Tibial artery (tissue), 4 donors: ENCODE measurements around the gene EFHD1.

Experiments
- DNase-seq, 2 donors: peaks; one replicate each; pipeline ENCODE4 v3.0.0-alpha.2; 2019
- H3K27ac ChIP-seq, 2 donors: fragments of 200-600 bp; sonication (generic) in 1 of 2; 1 replicate in 1 of 2; 2 replicates in 1 of 2; pipeline ENCODE4 v1.5.1; 2018 to 2019; ENCODE audit warnings: mild to moderate bottlenecking in 1 of 2
- H3K27me3 ChIP-seq, 2 donors: fragments of 200-600 bp; sonication (generic) in 1 of 2; one replicate each; pipeline versions ENCODE4 v1.5.1 to v1.6.0; 2016 to 2019
- H3K36me3 ChIP-seq, 3 donors: fragments of 200-600 bp; sonication (generic) in 2 of 3; one replicate each; pipeline ENCODE4 v1.5.1; 2016 to 2019; ENCODE audit warnings: mild to moderate bottlenecking in 2 of 3
- H3K4me1 ChIP-seq, 4 donors: fragments of 200-600 bp; sonication (generic) in 2 of 4; 1 replicate in 3 of 4; 2 replicates in 1 of 4; pipeline ENCODE4 v1.5.1; 2016 to 2019
- H3K4me3 ChIP-seq, 2 donors: fragments of 200-600 bp; sonication (generic) in 1 of 2; 1 replicate in 1 of 2; 2 replicates in 1 of 2; pipeline ENCODE4 v1.5.1; 2018 to 2019; ENCODE audit warnings: mild to moderate bottlenecking in 2 of 2
- H3K9me3 ChIP-seq, 3 donors: fragments of 200-600 bp; sonication (generic) in 1 of 3; one replicate each; pipeline ENCODE4 v1.5.1; 2016 to 2019
- intact Hi-C: fragments of 100-400 bp; cut with DNase I; formaldehyde crosslinking; loops from one replicate; pipeline ENCODE4 v1.15.0; 2023; ENCODE audit warnings: low total_unique reads
- TF ChIP-seq, protein P1 (sequence below), 2 experiments: fragments of 200-600 bp in 1 of 2; fragments of 450-650 bp in 1 of 2; IDR thresholded peaks; one replicate each; pipeline ENCODE4 v1.5.1; 2017 to 2019; ENCODE audit warnings: antibody characterized with exemption in 2 of 2, mild to moderate bottlenecking in 1 of 2, moderate library complexity in 1 of 2

EFHD1 gene

DNA sequence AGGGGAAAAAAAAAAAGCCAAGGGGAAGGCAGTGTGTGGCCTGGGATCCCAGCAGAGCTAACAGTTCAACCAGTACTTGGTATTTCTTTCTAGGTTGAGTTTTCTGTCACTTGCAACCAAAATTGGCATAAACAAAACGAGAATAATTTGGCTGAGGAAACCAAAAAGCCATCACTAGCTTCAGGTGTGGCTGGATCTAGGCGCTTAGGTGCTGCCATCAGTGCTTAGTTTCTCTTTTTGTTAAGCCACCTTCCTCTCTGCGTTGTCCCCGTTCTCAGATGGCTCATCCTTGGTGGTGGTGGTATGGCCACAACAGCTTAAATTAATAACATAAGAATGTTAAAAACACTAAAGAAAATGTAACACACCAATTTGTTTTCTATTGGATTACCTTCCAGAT is 2.4 kb downstream of the EFHD1 start:
- Histone ChIP-seq H3K27ac (peak overlapping the region; percentile 90 to 93), H3K36me3 (peaks cover 0 to 7% (median under 1%) of the 10 kb centered on the region in 3 donors), H3K4me1 (peaks cover 0 to 70% (median 42%) of the 10 kb centered on the region in 4 donors), H3K4me3 (peak overlapping the region; percentile 77 to 96), H3K9me3 (no peaks in the 10 kb centered on the region), H3K27me3 (no peaks in the 10 kb centered on the region)
- no peak for DNase-seq
- TF ChIP-seq, protein P1, sequence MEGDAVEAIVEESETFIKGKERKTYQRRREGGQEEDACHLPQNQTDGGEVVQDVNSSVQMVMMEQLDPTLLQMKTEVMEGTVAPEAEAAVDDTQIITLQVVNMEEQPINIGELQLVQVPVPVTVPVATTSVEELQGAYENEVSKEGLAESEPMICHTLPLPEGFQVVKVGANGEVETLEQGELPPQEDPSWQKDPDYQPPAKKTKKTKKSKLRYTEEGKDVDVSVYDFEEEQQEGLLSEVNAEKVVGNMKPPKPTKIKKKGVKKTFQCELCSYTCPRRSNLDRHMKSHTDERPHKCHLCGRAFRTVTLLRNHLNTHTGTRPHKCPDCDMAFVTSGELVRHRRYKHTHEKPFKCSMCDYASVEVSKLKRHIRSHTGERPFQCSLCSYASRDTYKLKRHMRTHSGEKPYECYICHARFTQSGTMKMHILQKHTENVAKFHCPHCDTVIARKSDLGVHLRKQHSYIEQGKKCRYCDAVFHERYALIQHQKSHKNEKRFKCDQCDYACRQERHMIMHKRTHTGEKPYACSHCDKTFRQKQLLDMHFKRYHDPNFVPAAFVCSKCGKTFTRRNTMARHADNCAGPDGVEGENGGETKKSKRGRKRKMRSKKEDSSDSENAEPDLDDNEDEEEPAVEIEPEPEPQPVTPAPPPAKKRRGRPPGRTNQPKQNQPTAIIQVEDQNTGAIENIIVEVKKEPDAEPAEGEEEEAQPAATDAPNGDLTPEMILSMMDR (IDR thresholded peaks at IDR 0.05), result no peak
- intact Hi-C loops, result no loop called here

DNA sequence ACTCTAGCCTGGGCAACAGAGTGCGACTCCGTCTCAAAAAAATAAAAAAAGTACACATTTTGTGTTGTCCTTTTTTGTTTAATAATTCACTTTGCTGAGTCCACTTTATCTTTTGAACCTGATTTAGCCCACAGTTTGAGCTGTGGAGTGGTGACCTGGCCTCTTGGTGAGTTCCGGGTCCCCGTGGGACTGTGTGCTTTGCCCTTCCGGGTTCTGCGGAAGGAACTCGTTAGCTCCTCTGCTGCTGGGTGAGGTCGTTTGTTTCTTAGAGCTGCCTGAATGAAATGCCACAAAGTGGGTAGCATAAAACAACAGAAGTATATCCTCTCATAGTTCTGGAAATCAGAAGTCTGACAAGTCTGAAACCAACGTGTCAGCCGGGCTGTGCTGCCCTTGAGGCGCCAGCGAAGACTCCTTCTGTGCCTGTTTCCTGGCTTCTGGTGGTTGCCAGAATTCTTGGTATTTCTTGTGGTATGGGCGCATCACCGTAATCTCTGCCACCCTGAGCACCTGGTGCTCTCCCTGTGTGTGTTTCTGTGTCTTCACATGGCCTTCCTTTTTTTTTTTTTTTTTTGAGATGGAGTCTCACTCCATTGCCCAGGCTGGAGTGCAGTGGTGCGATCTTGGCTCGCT is 3.5 kb downstream of the EFHD1 start:
- Histone ChIP-seq H3K9me3 (no peaks in the 10 kb centered on the region), H3K36me3 (peaks cover 0 to 12% (median 8%) of the 10 kb centered on the region in 3 donors), H3K4me1 (peaks cover 0 to 74% (median 44%) of the 10 kb centered on the region in 4 donors), H3K4me3 (peak overlapping the region; percentile 77 to 96), H3K27me3 (no peaks in the 10 kb centered on the region), H3K27ac (peak overlapping the region; percentile 90 to 93)
- TF ChIP-seq, protein P1 (IDR thresholded peaks at IDR 0.05), result no peak
- intact Hi-C loops, result no loop called here
- DNase-seq, result no peak

DNA sequence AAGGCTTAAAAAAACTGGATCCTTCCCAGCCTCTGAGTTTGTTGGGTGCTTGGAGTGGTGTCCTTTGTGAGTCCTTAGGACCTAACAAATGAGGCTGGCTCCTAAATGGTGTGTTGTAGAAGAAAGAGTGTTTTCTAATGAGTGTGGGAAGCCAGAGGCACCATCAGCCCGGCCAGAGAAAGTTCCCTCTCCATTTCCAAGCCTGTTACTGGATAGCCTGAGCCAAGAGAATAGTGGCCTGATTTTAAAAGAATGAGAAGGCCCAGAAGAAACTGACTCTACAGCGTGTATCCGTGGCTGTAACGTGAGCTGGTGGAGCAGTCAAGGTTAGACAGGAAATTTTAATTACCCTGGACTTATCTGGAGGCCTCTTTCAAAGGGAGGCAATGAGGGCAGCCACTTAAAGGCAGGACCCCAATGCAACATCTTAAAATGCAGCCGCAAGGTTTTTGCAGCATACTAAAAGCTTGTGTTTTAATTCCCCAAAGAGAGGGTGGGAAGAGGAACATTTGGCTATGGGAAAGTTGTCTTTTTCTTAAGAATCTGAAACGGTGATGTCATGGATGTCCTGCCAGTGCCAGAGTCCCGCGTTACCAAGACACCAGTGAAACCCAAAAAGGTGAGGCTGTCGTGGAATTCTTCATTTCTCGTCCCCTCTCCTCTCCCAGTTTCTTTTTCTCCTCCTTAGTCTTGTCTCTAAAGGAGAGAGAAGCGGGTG is 4.6 kb downstream of the EFHD1 start:
- intact Hi-C loops, result no loop called here
- H3K27me3 ChIP-seq, result no peaks in the 10 kb centered on the region
- no peaks in the 10 kb centered on the region for H3K9me3 ChIP-seq
- TF ChIP-seq, protein P1 (IDR thresholded peaks at IDR 0.05), result no peak
- H3K4me3 ChIP-seq, result peak overlapping the region; percentile 14 to 18
- H3K36me3 ChIP-seq, result peaks cover 0 to 13% (median 8%) of the 10 kb centered on the region in 3 donors
- no peak for DNase-seq
- H3K4me1 ChIP-seq, result peaks cover 0 to 78% (median 44%) of the 10 kb centered on the region in 4 donors
- peak overlapping the region; percentile 13 to 90 for H3K27ac ChIP-seq

DNA sequence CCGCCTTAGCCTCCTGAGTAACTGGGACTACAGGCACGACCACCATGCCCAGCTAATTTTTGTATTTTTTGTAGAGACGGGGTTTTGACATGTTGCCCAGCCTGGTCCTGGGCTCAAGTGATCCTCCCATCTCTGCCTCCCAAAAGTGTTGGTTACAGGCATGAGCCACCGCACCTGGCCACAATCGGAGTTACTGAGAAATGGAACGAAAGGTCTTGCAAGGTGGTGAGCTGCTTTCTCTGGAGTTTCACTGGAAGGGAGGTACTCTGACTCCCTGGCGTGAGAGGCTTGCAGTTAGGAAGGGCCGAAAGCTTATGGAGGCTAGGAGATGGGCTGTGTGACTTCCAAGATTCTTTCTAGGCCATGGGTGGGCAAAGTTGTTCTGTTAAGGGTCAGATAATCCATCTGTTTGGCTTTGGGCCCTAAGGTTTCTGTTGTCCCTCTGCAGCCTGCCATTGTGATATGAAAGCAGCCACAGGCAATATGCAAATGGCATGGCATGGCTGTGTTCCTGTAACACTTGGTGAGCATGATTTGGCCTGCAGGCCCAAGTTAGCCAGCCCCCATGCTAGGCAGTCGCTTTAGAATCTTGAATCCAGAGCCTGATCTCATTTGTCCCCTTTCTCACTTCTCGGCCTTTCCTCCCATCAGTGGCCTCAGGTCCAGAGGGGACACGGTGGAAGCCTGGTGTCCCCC is 7.9 kb downstream of the EFHD1 start:
- H3K9me3 ChIP-seq, result no peaks in the 10 kb centered on the region
- intact Hi-C loops, result no loop called here
- H3K4me3 ChIP-seq, result no peak overlapping the region
- H3K36me3 ChIP-seq, result peaks cover 0 to 13% (median 8%) of the 10 kb centered on the region in 3 donors
- TF ChIP-seq, protein P1 (IDR thresholded peaks at IDR 0.05), result no peak
- peaks cover 0 to 100% (median 50%) of the 10 kb centered on the region in 4 donors for H3K4me1 ChIP-seq
- no peaks in the 10 kb centered on the region for H3K27me3 ChIP-seq
- no peak for DNase-seq
- H3K27ac ChIP-seq, result no peak overlapping the region

DNA sequence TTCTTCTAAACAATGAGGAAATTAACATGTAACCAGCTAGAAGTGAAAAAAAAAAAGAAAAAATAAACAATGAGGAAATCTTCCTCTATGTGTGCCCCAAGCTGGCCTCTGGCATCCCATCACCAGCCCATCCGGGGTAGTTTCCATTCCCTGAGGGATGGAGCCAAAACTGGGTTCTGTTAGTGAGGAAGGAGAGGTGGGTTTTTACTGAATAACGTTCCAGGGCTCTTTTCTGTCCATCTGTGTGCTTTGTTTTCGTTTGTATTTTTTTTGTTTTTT is 9.7 kb downstream of the EFHD1 start:
- H3K9me3 ChIP-seq, result no peaks in the 10 kb centered on the region
- DNase-seq, result no peak
- peak overlapping the region in 1 of 2 donors; percentile 38 for H3K27ac ChIP-seq
- intact Hi-C loops, result no loop called here
- peaks cover 0 to 13% (median 8%) of the 10 kb centered on the region in 3 donors for H3K36me3 ChIP-seq
- H3K4me1 ChIP-seq, result peaks cover 0 to 100% (median 47%) of the 10 kb centered on the region in 4 donors
- H3K27me3 ChIP-seq, result no peaks in the 10 kb centered on the region
- TF ChIP-seq, protein P1 (IDR thresholded peaks at IDR 0.05), result no peak
- H3K4me3 ChIP-seq, result no peak overlapping the region
